Measurements from ENCODE around the gene FAM76A.
A peak's percentile ranks its signal among the peaks of the same experiment; 100 is the strongest.
"Not testable (repeated sequence)": the region's sequence is repeated elsewhere in the genome, so short reads cannot be mapped to it uniquely, and the experiment has no call there.

The FAM76A gene

DNA sequence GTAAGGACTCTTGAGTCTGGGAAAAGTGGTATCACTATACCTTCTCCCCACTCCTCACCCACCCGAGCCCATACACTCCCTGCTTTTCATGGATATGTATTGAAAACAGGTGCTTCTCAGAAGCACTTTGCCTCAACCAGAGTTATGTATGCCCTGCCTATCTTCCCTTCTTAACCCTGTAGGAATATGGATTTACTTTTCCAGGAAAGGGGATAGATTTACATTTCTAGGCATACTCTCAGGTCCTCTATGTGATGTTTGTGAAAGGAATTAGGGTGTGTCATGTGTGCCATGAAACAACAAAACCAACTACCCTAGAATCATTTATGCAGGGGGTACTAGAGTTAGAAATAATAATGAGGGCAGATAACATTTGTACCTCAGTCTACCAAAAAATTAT lies 36.3 kb downstream of the FAM76A start:
- no peak overlapping the region for H3K4me3 ChIP-seq (ENCODE audit: low read length in 2 of 2)
- no peaks in the 10 kb centered on the region for H3K9me3 ChIP-seq (ENCODE audit: control insufficient read depth in 2 of 2, low read length in 2 of 2)
- H3K9ac ChIP-seq (ENCODE audit: low read length in 2 of 2), result no peak overlapping the region
- H3K36me3 ChIP-seq (ENCODE audit: control insufficient read depth in 2 of 2, insufficient read depth in 2 of 2, low read length in 2 of 2), result peaks cover 15 to 23% of the 10 kb centered on the region in 2 donors
- no peaks in the 10 kb centered on the region for H3K4me1 ChIP-seq (ENCODE audit: control insufficient read depth, insufficient read depth, low read length)
- H3K27me3 ChIP-seq (ENCODE audit: control insufficient read depth in 1 of 2, insufficient read depth in 2 of 2, low read length in 2 of 2), result no peaks in the 10 kb centered on the region
- no peak overlapping the region for H3K27ac ChIP-seq (ENCODE audit: low read length)

DNA sequence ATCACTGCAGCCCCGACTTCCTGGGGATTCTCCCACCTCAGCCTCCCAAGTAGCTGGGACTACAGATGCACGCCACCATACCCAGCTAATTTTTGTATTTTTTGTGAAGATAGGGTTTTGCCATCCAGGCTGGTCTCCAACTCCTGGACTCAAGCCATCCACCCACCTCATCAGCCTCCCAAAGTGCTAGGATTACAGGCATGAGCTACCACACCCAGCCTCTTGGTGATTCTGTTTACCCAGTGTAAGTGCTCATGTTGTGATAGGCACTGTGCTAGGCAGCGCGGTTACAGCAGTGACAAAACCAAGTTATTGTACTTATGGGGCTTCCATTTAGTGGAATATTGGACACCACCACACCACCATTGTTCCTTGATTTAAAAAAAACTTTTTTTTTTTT lies 37.6 kb downstream of the FAM76A start:
- Histone ChIP-seq H3K4me1 (ENCODE audit: control insufficient read depth, insufficient read depth, low read length) (no peaks in the 10 kb centered on the region), H3K36me3 (ENCODE audit: control insufficient read depth in 2 of 2, insufficient read depth in 2 of 2, low read length in 2 of 2) (peaks cover 15 to 23% of the 10 kb centered on the region in 2 donors), H3K27ac (ENCODE audit: low read length) (no peak overlapping the region), H3K9me3 (ENCODE audit: control insufficient read depth in 2 of 2, low read length in 2 of 2) (no peaks in the 10 kb centered on the region), H3K4me3 (ENCODE audit: low read length in 2 of 2) (no peak overlapping the region), H3K9ac (ENCODE audit: low read length in 2 of 2) (no peak overlapping the region), H3K27me3 (ENCODE audit: control insufficient read depth in 1 of 2, insufficient read depth in 2 of 2, low read length in 2 of 2) (no peaks in the 10 kb centered on the region)

GRCh38 chr1:27770293-27770830 lies 44.6 kb downstream of the FAM76A start:
- no peak overlapping the region for H3K4me3 ChIP-seq (ENCODE audit: low read length in 2 of 2)
- no peak overlapping the region for H3K27ac ChIP-seq (ENCODE audit: low read length)
- no peak overlapping the region for H3K9ac ChIP-seq (ENCODE audit: low read length in 2 of 2)
- H3K4me1 ChIP-seq (ENCODE audit: control insufficient read depth, insufficient read depth, low read length), result peaks cover 6% of the 10 kb centered on the region
- H3K27me3 ChIP-seq (ENCODE audit: control insufficient read depth in 1 of 2, insufficient read depth in 2 of 2, low read length in 2 of 2), result no peaks in the 10 kb centered on the region
- no peaks in the 10 kb centered on the region for H3K9me3 ChIP-seq (ENCODE audit: control insufficient read depth in 2 of 2, low read length in 2 of 2)
- no peaks in the 10 kb centered on the region for H3K36me3 ChIP-seq (ENCODE audit: control insufficient read depth in 2 of 2, insufficient read depth in 2 of 2, low read length in 2 of 2)

DNA sequence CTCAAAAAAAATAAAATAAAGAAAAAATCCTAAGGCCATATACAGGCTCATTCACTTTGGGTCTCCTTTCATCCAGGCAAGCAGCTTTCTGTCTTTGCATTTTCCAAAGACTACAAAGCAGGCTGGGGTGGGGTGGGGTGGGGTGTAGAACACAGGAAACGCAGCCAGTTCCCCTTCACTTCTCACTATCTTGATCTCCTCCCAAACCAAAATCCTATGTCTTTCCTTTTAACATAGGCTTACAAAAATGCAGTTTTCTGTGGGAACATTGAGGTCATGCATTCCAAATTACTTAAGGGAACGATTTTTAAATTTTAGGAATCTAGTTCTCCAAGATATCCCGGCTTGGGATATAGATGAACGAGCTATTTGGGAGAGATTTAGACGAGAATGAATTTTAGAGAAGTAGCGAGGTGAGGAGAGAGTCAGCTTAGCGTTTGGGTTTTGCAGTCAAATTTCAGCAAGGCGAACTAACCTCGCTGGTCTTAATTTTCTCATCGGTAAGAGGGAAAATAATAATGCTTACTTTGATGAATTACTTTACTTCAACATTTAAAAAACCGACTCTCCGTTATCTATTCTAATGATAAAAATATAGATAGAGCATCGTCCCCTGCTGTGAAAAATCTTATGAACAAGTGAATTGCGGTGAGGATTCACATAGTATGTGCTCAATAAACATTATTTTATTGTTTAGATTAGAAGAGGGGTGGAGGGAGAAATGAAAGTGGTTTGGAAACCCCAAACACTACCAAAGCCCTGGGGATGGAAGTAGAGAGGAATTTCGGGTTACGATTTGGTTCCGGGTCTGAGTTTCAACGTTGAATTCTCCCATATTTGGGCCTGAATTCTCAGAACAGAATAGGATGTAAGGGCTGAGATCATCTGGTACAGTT lies 46.5 kb downstream of the FAM76A start:
- Histone ChIP-seq H3K27ac (ENCODE audit: low read length) (peak overlapping the region; percentile 92), H3K36me3 (ENCODE audit: control insufficient read depth in 2 of 2, insufficient read depth in 2 of 2, low read length in 2 of 2) (no peaks in the 10 kb centered on the region), H3K27me3 (ENCODE audit: control insufficient read depth in 1 of 2, insufficient read depth in 2 of 2, low read length in 2 of 2) (no peaks in the 10 kb centered on the region), H3K4me3 (ENCODE audit: low read length in 2 of 2) (peak overlapping the region; percentile 73 to 93), H3K4me1 (ENCODE audit: control insufficient read depth, insufficient read depth, low read length) (peaks cover 6% of the 10 kb centered on the region), H3K9me3 (ENCODE audit: control insufficient read depth in 2 of 2, low read length in 2 of 2) (no peaks in the 10 kb centered on the region), H3K9ac (ENCODE audit: low read length in 2 of 2) (peak overlapping the region; percentile 75 to 97)

DNA sequence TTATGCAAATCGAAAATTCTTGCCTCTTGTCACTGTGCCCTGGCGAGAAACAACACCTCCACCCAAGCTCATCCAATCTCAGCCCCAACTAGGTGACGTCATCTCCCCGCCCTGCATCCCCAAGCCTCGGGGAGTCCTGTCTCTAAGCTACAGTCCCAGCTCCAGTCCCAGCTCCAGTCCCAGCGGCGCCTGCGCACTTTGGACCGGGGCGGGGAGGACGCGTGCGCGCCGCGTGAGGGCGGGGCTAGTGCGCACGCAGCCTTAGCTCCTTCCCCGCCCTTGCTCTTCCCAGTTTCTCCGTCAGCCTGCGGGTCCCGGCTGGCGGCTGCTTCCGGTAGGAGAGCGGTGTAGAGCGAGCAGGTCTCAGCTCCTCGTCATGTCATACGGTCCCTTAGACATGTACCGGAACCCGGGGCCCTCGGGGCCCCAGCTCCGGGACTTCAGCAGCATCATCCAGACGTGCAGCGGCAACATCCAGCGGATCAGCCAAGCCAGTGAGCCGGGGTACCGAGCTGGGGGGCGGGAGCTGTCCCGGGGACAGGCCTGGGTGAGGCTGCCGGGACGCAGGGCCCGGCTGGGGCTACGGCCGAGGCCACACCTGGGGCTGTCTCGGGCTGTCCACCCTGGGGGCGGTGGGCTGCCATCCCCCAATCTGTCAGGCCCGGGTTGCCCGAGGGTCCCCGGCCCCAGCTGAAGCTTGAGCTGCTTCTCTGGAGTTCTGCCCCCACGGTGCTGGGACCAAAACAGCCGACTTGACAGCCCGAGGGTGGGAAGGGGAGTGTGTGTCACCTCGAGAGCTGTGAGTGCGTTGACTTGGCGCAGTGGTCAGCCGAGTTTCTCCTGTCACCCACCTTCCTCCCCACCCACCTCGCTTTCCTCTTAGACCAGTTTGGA lies 47.4 kb downstream of the FAM76A start, which contains the start of gene STX12:
STX12 (plus strand) TSS at position 288 of the 894 bp plus-strand sequence; CDS start at position 377, 89 bp downstream.
- no peaks in the 10 kb centered on the region for H3K27me3 ChIP-seq (ENCODE audit: control insufficient read depth in 1 of 2, insufficient read depth in 2 of 2, low read length in 2 of 2)
- H3K9ac ChIP-seq (ENCODE audit: low read length in 2 of 2), result peak within 1 kb of the TSS; percentile 97
- no peaks in the 10 kb centered on the region for H3K36me3 ChIP-seq (ENCODE audit: control insufficient read depth in 2 of 2, insufficient read depth in 2 of 2, low read length in 2 of 2)
- peak within 1 kb of the TSS; percentile 73 to 93 for H3K4me3 ChIP-seq (ENCODE audit: low read length in 2 of 2)
- peak within 1 kb of the TSS; percentile 92 for H3K27ac ChIP-seq (ENCODE audit: low read length)
- H3K9me3 ChIP-seq (ENCODE audit: control insufficient read depth in 2 of 2, low read length in 2 of 2), result no peaks in the 10 kb centered on the region
- H3K4me1 ChIP-seq (ENCODE audit: control insufficient read depth, insufficient read depth, low read length), result peaks cover 6% of the 10 kb centered on the region

DNA sequence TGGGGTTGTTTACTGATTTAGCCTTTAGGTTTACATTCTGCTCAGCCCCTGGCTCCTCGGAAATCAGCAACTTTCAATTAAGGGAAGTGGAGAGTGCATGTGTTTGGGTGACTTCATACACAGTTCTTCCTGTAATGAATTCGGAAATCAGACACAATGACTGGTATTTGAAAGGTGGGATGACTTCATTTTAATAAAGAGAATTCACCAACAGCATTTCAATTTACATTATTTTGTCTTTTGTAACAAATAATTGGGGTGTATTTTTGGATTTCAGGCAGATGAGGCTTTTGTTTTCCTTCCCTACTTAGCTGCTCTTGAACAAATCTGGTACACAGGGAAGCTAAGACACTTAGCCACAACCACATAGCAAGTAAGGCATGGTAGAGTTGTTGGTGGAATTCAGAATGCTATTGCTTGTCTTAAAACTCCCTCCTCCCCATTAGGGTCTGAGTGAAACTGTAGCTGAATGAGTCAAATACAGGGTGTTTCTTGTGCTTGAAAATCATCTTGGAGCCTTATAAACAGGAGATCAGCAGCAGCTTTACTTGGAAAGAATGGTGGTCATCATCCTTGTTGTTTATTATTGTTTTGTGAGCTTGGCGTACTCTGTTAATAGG lies 48.2 kb downstream of the FAM76A start:
- H3K27me3 ChIP-seq (ENCODE audit: control insufficient read depth in 1 of 2, insufficient read depth in 2 of 2, low read length in 2 of 2), result no peaks in the 10 kb centered on the region
- H3K4me1 ChIP-seq (ENCODE audit: control insufficient read depth, insufficient read depth, low read length), result peaks cover 6% of the 10 kb centered on the region
- H3K4me3 ChIP-seq (ENCODE audit: low read length in 2 of 2), result peak overlapping the region; percentile 73 to 93
- H3K9ac ChIP-seq (ENCODE audit: low read length in 2 of 2), result peak overlapping the region; percentile 97
- H3K9me3 ChIP-seq (ENCODE audit: control insufficient read depth in 2 of 2, low read length in 2 of 2), result no peaks in the 10 kb centered on the region
- peak overlapping the region; percentile 92 for H3K27ac ChIP-seq (ENCODE audit: low read length)
- no peaks in the 10 kb centered on the region for H3K36me3 ChIP-seq (ENCODE audit: control insufficient read depth in 2 of 2, insufficient read depth in 2 of 2, low read length in 2 of 2)

DNA sequence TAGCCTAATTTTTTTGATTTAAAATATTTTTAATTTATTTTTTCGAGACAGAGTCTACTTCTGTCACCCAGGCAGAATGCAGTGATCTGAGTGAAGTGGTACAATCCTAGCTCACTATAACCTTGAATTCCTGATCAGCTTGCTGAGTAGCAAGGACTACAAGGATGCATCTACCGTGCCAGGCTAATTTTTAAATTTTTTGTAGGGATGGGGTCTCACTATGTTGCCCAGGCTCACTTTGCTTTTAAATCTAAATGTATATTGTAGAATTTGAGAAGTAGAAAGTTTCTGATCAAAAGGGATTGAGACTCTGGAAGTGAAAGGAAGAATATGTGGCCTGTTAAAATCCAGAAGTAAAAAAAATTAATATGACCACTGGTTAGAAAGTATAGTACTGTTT lies 48.9 kb downstream of the FAM76A start:
- Histone ChIP-seq H3K36me3 (ENCODE audit: control insufficient read depth in 2 of 2, insufficient read depth in 2 of 2, low read length in 2 of 2) (no peaks in the 10 kb centered on the region), H3K27me3 (ENCODE audit: control insufficient read depth in 1 of 2, insufficient read depth in 2 of 2, low read length in 2 of 2) (no peaks in the 10 kb centered on the region), H3K4me1 (ENCODE audit: control insufficient read depth, insufficient read depth, low read length) (peaks cover 6% of the 10 kb centered on the region), H3K4me3 (ENCODE audit: low read length in 2 of 2) (no peak overlapping the region), H3K9me3 (ENCODE audit: control insufficient read depth in 2 of 2, low read length in 2 of 2) (no peaks in the 10 kb centered on the region), H3K9ac (ENCODE audit: low read length in 2 of 2) (no peak overlapping the region), H3K27ac (ENCODE audit: low read length) (no peak overlapping the region)

DNA sequence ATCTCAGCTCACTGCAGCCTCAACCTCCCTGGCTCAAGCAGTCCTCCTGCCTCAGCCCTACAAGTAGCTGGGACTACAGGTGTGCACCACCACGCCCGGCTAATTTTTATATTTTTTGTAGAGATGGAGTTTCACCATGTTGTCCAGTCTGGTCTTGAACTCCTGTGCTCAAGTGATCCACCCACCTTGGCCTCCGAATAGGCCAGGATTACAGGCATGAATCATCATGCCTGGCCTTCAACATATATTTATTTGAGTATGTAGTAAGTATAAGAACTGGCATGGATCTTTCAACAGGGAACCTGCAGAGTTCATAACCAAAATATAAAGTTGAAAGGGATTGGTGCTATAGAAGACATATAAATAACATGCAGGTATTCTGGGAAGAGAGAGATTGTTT lies 49.6 kb downstream of the FAM76A start:
- H3K9me3 ChIP-seq (ENCODE audit: control insufficient read depth in 2 of 2, low read length in 2 of 2); H3K9ac ChIP-seq (ENCODE audit: low read length in 2 of 2); H3K4me1 ChIP-seq (ENCODE audit: control insufficient read depth, insufficient read depth, low read length); H3K4me3 ChIP-seq (ENCODE audit: low read length in 2 of 2); H3K27me3 ChIP-seq (ENCODE audit: control insufficient read depth in 1 of 2, insufficient read depth in 2 of 2, low read length in 2 of 2); H3K36me3 ChIP-seq (ENCODE audit: control insufficient read depth in 2 of 2, insufficient read depth in 2 of 2, low read length in 2 of 2); H3K27ac ChIP-seq (ENCODE audit: low read length): not testable (repeated sequence)

GRCh38 chr1:27776276-27776675 lies 50.5 kb downstream of the FAM76A start:
- not testable (repeated sequence) for H3K4me1 ChIP-seq (ENCODE audit: control insufficient read depth, insufficient read depth, low read length); H3K27me3 ChIP-seq (ENCODE audit: control insufficient read depth in 1 of 2, insufficient read depth in 2 of 2, low read length in 2 of 2); H3K36me3 ChIP-seq (ENCODE audit: control insufficient read depth in 2 of 2, insufficient read depth in 2 of 2, low read length in 2 of 2); H3K9me3 ChIP-seq (ENCODE audit: control insufficient read depth in 2 of 2, low read length in 2 of 2); H3K27ac ChIP-seq (ENCODE audit: low read length); H3K9ac ChIP-seq (ENCODE audit: low read length in 2 of 2); H3K4me3 ChIP-seq (ENCODE audit: low read length in 2 of 2)

GRCh38 chr1:27778056-27778455 lies 52.3 kb downstream of the FAM76A start:
- Histone ChIP-seq H3K27ac (ENCODE audit: low read length) (no peak overlapping the region), H3K9ac (ENCODE audit: low read length in 2 of 2) (no peak overlapping the region), H3K36me3 (ENCODE audit: control insufficient read depth in 2 of 2, insufficient read depth in 2 of 2, low read length in 2 of 2) (no peaks in the 10 kb centered on the region), H3K4me1 (ENCODE audit: control insufficient read depth, insufficient read depth, low read length) (peaks cover 4% of the 10 kb centered on the region), H3K9me3 (ENCODE audit: control insufficient read depth in 2 of 2, low read length in 2 of 2) (no peaks in the 10 kb centered on the region), H3K27me3 (ENCODE audit: control insufficient read depth in 1 of 2, insufficient read depth in 2 of 2, low read length in 2 of 2) (no peaks in the 10 kb centered on the region), H3K4me3 (ENCODE audit: low read length in 2 of 2) (no peak overlapping the region)

Data from stomach smooth muscle (tissue), 2 donors.